Natural killer cell (primary cell): ENCODE data around the gene PODXL. TPM values are rescaled to one million over a fixed set of nuclear protein-coding genes. Genes with fewer than 3 reads are reported as not detected.
"Not testable (repeated sequence)": the region's sequence is repeated elsewhere in the genome, so short reads cannot be mapped to it uniquely, and the experiment has no call there.

Experiments
- ATAC-seq, 3 donors: fragments of 150-1000 bp in 2 of 3; fragments of 200-7000 bp in 1 of 3; cut with Tn5 transposase; 1 replicate in 1 of 3; 2 replicates in 2 of 3; pipeline ENCODE4 v1.10.0; 2021; ENCODE audit warnings: mild to moderate bottlenecking in 2 of 3, moderate library complexity in 2 of 3
- DNase-seq, 2 donors: peaks; one replicate each; pipeline versions ENCODE4 v3.0.0 to v3.0.0-alpha.2; 2013 to 2021; ENCODE audit warnings: mixed read lengths in 1 of 2
- H3K27ac ChIP-seq: one replicate; pipeline ENCODE4 v1.5.1; 2013; ENCODE audit warnings: mild to moderate bottlenecking, low read length
- H3K27me3 ChIP-seq: one replicate; pipeline ENCODE4 v1.6.1; 2013; ENCODE audit warnings: low read length; ENCODE audit not compliant: control insufficient read depth, insufficient read depth
- H3K36me3 ChIP-seq: one replicate; pipeline ENCODE4 v1.6.1; 2013; ENCODE audit warnings: low read length; ENCODE audit not compliant: control insufficient read depth, insufficient read depth
- H3K4me1 ChIP-seq: one replicate; pipeline ENCODE4 v1.6.1; 2013; ENCODE audit warnings: low read length; ENCODE audit not compliant: control insufficient read depth, insufficient read depth
- H3K4me3 ChIP-seq: one replicate; pipeline ENCODE4 v1.5.1; 2013; ENCODE audit warnings: low read length
- H3K9me3 ChIP-seq: one replicate; pipeline ENCODE4 v1.6.1; 2013; ENCODE audit warnings: low read length; ENCODE audit not compliant: control insufficient read depth, insufficient read depth
- H3K27ac Mint-ChIP-seq, 2 donors: one replicate each; pipeline ENCODE4 v1.8.0; 2022; ENCODE audit warnings: mild to moderate bottlenecking in 2 of 2, mixed read lengths in 2 of 2, moderate library complexity in 1 of 2
- H3K27me3 Mint-ChIP-seq, 2 donors: one replicate each; pipeline ENCODE4 v1.8.0; 2022; ENCODE audit warnings: low read depth in 2 of 2, mixed read lengths in 2 of 2
- H3K36me3 Mint-ChIP-seq: one replicate; pipeline ENCODE4 v1.8.0; 2022; ENCODE audit warnings: mixed read lengths
- H3K4me1 Mint-ChIP-seq, 2 donors: one replicate each; pipeline ENCODE4 v1.8.0; 2022; ENCODE audit warnings: mixed read lengths in 2 of 2
- H3K4me3 Mint-ChIP-seq: one replicate; pipeline ENCODE4 v1.8.0; 2022; ENCODE audit warnings: mild to moderate bottlenecking, moderate library complexity, mixed read lengths
- H3K9me3 Mint-ChIP-seq, 2 donors: one replicate each; pipeline ENCODE4 v1.8.0; 2022; ENCODE audit warnings: mixed read lengths in 2 of 2
- WGBS: methylation state at CpG from one replicate; pipeline ENCODE4 v1.1.7; 2013; ENCODE audit warnings: missing lambda C conversion rate; ENCODE audit not compliant: insufficient coverage; 5-methylcytosine and 5-hydroxymethylcytosine counted together
- intact Hi-C: fragments of 100-400 bp; cut with micrococcal nuclease; formaldehyde crosslinking; loops from one replicate; pipeline ENCODE4 v1.14.2; 2022
- total RNA-seq, 4 donors: library from RNA; stranded (reverse); fragments of 120-200 nt in 1 of 4; gene quantifications; one replicate each; pipeline versions ENCODE4 v1.2.3 to v1.2.4, GENCODE V29; 2013 to 2022
- TF ChIP-seq, protein P1 (sequence below): fragments of 200-600 bp; IDR thresholded peaks from one replicate; pipeline ENCODE4 v1.8.0; 2022; ENCODE audit warnings: antibody characterized with exemption

Gene PODXL
- total RNA-seq, 3 donors from 2014 or later (not counting 1 experiment from before 2014, with no cell fraction given): 0.35 to 1.4 (median 0.88) TPM

DNA sequence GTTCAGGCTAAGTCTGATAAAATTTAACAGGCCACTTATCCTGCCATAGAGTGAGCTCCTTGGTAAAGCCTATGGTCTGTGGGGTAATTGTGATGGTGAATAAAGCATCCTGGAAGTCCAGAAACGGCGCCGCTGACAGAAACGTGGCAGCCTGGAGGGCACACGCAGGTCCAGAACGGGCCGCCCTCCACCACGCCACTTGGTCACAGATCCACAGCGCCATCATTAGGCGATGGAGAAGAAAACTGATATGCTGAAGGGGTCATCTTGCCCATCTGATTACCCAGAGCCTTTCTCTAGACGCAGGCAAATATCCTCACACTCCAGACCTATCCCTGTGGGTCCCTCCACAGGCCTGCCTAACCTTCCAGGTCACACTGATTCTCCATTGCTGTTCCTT is 37.8 kb downstream of the PODXL start:
- no peak for ATAC-seq
- H3K36me3 ChIP-seq: no peaks in the 10 kb centered on the region
- no peaks in the 10 kb centered on the region for H3K27me3 Mint-ChIP-seq
- peaks cover 6% of the 10 kb centered on the region for H3K4me1 ChIP-seq
- H3K27ac Mint-ChIP-seq: no peak overlapping the region
- H3K4me3 Mint-ChIP-seq: no peak overlapping the region
- H3K4me1 Mint-ChIP-seq: peaks cover 10 to 23% of the 10 kb centered on the region in 2 donors
- no peaks in the 10 kb centered on the region for H3K36me3 Mint-ChIP-seq
- no peaks in the 10 kb centered on the region for H3K9me3 Mint-ChIP-seq
- TF ChIP-seq, protein P1, sequence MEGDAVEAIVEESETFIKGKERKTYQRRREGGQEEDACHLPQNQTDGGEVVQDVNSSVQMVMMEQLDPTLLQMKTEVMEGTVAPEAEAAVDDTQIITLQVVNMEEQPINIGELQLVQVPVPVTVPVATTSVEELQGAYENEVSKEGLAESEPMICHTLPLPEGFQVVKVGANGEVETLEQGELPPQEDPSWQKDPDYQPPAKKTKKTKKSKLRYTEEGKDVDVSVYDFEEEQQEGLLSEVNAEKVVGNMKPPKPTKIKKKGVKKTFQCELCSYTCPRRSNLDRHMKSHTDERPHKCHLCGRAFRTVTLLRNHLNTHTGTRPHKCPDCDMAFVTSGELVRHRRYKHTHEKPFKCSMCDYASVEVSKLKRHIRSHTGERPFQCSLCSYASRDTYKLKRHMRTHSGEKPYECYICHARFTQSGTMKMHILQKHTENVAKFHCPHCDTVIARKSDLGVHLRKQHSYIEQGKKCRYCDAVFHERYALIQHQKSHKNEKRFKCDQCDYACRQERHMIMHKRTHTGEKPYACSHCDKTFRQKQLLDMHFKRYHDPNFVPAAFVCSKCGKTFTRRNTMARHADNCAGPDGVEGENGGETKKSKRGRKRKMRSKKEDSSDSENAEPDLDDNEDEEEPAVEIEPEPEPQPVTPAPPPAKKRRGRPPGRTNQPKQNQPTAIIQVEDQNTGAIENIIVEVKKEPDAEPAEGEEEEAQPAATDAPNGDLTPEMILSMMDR: no peak
- H3K4me3 ChIP-seq: no peak overlapping the region
- 95% methylated on average over 11 of the region's 11 CpGs for WGBS
- intact Hi-C loops: no loop called here
- DNase-seq: no peak
- no peaks in the 10 kb centered on the region for H3K27me3 ChIP-seq
- H3K9me3 ChIP-seq: no peaks in the 10 kb centered on the region
- no peak overlapping the region for H3K27ac ChIP-seq

DNA sequence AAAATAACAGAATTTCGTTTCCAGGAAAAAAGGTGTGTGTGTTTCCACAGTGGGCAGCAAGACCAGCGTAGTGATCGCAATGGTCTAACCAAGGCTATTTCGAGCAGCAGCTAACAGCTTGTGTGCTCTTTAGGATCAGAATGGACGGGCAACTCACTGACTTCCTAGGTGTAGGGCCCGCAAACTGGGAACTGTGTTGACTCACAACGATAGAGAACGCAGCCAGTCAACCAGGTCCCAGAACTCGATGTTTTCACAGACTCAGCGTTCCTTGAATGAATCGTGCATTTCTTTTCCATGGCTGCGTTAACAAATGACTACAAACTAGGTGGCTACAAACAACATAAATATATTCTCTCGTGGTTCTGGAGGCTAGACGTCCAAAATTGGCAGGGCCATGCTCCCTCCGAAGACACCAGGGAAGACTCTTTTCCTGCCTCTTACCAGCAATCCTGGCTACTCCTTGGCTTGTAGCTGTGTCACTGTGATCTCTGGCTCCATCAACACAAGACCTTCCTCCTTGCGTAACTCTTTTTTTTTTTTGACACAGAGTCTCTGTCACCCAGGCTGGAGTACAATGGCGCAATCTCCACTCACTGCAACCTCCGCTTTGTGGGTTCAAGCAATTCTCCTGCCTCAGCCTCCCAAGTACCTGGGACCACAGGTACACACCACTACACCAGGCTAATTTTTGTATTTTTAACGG is 39.1 kb downstream of the PODXL start:
- Mint-ChIP-seq H3K27me3 (peaks cover 0 to 3% of the 10 kb centered on the region in 2 donors), H3K9me3 (no peaks in the 10 kb centered on the region), H3K27ac (no peak overlapping the region), H3K4me1 (peaks cover 11 to 24% of the 10 kb centered on the region in 2 donors), H3K36me3 (no peaks in the 10 kb centered on the region), H3K4me3 (no peak overlapping the region)
- Histone ChIP-seq H3K4me3 (no peak overlapping the region), H3K27ac (no peak overlapping the region), H3K27me3 (no peaks in the 10 kb centered on the region), H3K36me3 (no peaks in the 10 kb centered on the region), H3K4me1 (peaks cover 10% of the 10 kb centered on the region), H3K9me3 (no peaks in the 10 kb centered on the region)
- TF ChIP-seq, protein P1: no peak
- no peak for DNase-seq
- intact Hi-C loops: no loop called here
- WGBS: 90% methylated on average over 19 of the region's 19 CpGs
- ATAC-seq: no peak

DNA sequence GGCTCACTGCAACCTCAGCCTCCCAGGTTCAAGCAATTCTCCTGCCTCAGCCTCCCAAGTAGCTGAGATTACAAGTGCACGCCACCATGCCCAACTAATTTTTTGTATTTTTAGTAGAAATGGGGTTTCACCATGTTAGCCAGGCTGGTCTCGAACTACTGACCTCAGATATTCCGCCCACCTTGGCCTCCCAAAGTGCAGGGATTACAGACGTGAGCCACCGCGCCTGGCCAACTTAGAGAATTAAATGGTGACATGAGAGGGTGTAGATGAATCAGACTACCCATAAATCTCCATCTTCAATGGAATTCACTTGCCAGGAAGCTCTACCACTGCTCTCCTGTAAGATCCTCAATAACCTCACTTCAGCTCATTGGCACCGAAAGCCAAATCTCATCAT is 41.0 kb downstream of the PODXL start:
- H3K27ac ChIP-seq, ATAC-seq, DNase-seq, H3K27ac Mint-ChIP-seq, H3K4me3 ChIP-seq, H3K27me3 ChIP-seq, H3K9me3 ChIP-seq, H3K36me3 ChIP-seq, H3K27me3 Mint-ChIP-seq, H3K4me3 Mint-ChIP-seq, H3K36me3 Mint-ChIP-seq, intact Hi-C loops, H3K4me1 ChIP-seq, H3K9me3 Mint-ChIP-seq: not testable (repeated sequence)
- H3K4me1 Mint-ChIP-seq: peaks cover 11 to 20% of the 10 kb centered on the region in 2 donors
- 95% methylated on average over 5 of the region's 7 CpGs for WGBS

DNA sequence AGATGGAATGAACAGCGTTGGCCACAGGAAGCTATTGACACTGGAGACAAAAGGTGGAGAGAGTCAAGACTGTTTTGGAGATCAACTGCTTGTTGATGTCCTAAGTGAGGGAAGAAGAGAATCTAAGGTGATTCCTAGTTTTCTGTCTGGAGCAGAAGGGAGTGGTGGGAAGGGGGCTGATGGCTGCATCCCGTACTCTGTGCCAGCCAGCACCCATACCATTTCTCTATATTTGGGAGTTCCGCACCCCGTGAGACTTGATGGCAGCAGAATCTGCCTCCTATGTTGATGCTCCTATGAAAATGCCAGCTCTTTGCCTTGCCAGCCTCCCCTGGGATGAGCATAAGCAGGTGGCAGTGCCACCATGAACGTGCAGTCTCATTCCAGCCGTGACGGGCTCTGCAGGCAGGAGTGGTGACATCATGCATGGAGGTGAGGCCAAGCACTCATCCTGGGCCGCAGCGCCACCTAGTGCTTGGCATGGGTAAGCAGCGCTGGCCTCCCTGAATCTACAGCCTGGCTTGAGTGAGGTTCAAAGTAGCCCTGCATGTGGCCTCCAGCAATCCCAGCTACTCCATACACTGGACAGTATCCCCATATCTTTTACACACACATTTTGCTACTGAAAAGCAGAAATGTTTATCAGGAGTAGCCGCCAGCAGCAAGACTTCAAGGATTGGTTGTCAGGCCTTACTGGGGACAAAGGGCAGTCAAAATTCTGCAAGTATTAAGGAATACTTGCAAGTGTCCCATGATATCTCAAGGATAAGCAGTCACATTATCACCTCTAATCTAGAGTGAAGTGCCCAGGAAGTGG is 43.0 kb downstream of the PODXL start:
- DNase-seq (peak; percentile 73 to 87), ATAC-seq (peak; percentile 91 to 100 (median 99))
- peaks cover 12 to 24% of the 10 kb centered on the region in 2 donors for H3K4me1 Mint-ChIP-seq
- peak overlapping the region in 1 of 2 donors; percentile 70 for H3K27ac Mint-ChIP-seq
- H3K4me1 ChIP-seq: peaks cover 7% of the 10 kb centered on the region
- no peaks in the 10 kb centered on the region for H3K36me3 ChIP-seq
- TF ChIP-seq, protein P1: peak; percentile 97
- H3K36me3 Mint-ChIP-seq: no peaks in the 10 kb centered on the region
- 42% methylated on average over 11 of the region's 11 CpGs for WGBS
- H3K9me3 Mint-ChIP-seq: no peaks in the 10 kb centered on the region
- no peaks in the 10 kb centered on the region for H3K9me3 ChIP-seq
- peaks cover 10 to 12% of the 10 kb centered on the region in 2 donors for H3K27me3 Mint-ChIP-seq
- H3K4me3 Mint-ChIP-seq: no peak overlapping the region
- H3K4me3 ChIP-seq: no peak overlapping the region
- H3K27me3 ChIP-seq: no peaks in the 10 kb centered on the region
- no peak overlapping the region for H3K27ac ChIP-seq
- intact Hi-C loops: loop anchor here (2.0 kb wide), 1 partner anchor 617 kb away; no protein-coding TSS in a partner anchor
